Measurements from ENCODE around the gene MAPRE3.

The MAPRE3 gene

DNA sequence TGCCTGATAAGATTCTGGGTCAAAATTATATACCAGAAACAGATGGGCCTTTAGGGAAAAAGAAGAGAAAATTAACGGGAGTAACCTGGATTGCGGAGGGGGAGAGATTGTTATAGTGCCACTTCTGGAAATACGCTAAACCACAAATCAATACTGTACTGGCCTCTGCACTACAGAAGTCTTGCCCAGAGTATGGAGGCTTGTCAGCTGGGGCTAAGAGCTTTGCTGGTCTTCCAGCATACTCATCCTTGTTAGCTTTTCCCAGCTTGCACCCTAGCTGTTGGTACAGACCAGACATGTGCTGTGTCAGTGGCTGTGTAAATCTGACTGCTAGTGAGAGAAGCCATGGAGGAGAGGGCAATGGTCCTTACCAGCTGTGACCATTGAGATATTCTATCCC is 89.9 kb downstream of the MAPRE3 start:
- TF ChIP-seq, protein P1, sequence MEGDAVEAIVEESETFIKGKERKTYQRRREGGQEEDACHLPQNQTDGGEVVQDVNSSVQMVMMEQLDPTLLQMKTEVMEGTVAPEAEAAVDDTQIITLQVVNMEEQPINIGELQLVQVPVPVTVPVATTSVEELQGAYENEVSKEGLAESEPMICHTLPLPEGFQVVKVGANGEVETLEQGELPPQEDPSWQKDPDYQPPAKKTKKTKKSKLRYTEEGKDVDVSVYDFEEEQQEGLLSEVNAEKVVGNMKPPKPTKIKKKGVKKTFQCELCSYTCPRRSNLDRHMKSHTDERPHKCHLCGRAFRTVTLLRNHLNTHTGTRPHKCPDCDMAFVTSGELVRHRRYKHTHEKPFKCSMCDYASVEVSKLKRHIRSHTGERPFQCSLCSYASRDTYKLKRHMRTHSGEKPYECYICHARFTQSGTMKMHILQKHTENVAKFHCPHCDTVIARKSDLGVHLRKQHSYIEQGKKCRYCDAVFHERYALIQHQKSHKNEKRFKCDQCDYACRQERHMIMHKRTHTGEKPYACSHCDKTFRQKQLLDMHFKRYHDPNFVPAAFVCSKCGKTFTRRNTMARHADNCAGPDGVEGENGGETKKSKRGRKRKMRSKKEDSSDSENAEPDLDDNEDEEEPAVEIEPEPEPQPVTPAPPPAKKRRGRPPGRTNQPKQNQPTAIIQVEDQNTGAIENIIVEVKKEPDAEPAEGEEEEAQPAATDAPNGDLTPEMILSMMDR (conservative IDR thresholded peaks at IDR 0.05) = no peak
- no peak for TF ChIP-seq ZFX (IDR thresholded peaks at IDR 0.05)
- H3K27ac ChIP-seq = no peak overlapping the region

DNA sequence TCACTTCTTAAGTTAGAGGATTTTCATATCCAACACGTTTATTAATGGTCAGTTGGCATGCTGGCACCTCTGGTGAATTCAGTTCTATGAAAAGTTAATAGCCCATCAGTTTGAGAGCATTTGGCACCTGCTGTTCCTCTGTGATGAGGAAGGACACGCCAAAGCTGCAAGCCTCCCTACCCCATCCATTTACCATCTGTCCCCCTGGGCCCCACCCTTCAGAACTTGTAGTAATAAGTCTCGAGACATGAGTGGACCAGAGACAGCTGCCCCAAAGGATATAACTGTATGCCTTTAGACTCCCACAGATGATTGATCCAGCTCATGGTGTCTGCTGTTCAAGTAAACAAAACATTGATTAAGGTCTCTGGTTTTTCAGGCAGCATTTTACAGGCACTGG is 94.7 kb downstream of the MAPRE3 start:
- no peak overlapping the region for H3K27ac ChIP-seq
- no peak for TF ChIP-seq ZFX (IDR thresholded peaks at IDR 0.05)
- TF ChIP-seq, protein P1 (conservative IDR thresholded peaks at IDR 0.05) = no peak

DNA sequence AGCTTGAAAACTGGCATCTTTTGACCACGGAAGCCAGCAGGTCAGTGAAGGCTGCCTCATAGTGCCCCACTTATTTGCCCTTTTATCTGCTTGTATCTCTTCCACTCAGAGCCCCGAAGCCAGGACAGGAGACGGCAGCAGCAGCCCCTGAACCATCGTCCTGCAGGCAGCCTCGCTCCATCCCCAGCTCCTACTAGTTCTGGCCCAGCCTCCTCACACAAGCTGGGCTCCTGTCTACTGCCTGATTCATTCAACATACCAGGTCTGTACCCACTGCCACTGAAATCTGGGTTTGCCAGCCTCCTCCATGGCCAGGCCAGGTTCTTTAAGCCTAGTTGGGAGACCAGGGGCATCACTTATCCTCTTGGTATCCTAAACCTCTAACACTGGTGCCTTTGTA is 96.9 kb downstream of the MAPRE3 start:
- H3K27ac ChIP-seq = no peak overlapping the region
- TF ChIP-seq ZFX (IDR thresholded peaks at IDR 0.05) = no peak
- TF ChIP-seq, protein P1 (conservative IDR thresholded peaks at IDR 0.05) = no peak

- H3K27ac ChIP-seq = no peak overlapping the region
- TF ChIP-seq, protein P1 (conservative IDR thresholded peaks at IDR 0.05) = no peak
- no peak for TF ChIP-seq ZFX (IDR thresholded peaks at IDR 0.05)
These were observed 99.0 kb downstream of the MAPRE3 start for GRCh38 chr2:27069436-27069835.

GRCh38 chr2:27069961-27070618 is 99.7 kb downstream of the MAPRE3 start:
- TF ChIP-seq, protein P1 (conservative IDR thresholded peaks at IDR 0.05) = no peak
- no peak for TF ChIP-seq ZFX (IDR thresholded peaks at IDR 0.05)
- H3K27ac ChIP-seq = no peak overlapping the region; the same call in 1 of the 2 replicates

GRCh38 chr2:27070653-27071276 is 100.3 kb downstream of the MAPRE3 start:
- peak overlapping the region; percentile 83 for H3K27ac ChIP-seq
- no peak for TF ChIP-seq ZFX (IDR thresholded peaks at IDR 0.05)
- TF ChIP-seq, protein P1 (conservative IDR thresholded peaks at IDR 0.05) = no peak

DNA sequence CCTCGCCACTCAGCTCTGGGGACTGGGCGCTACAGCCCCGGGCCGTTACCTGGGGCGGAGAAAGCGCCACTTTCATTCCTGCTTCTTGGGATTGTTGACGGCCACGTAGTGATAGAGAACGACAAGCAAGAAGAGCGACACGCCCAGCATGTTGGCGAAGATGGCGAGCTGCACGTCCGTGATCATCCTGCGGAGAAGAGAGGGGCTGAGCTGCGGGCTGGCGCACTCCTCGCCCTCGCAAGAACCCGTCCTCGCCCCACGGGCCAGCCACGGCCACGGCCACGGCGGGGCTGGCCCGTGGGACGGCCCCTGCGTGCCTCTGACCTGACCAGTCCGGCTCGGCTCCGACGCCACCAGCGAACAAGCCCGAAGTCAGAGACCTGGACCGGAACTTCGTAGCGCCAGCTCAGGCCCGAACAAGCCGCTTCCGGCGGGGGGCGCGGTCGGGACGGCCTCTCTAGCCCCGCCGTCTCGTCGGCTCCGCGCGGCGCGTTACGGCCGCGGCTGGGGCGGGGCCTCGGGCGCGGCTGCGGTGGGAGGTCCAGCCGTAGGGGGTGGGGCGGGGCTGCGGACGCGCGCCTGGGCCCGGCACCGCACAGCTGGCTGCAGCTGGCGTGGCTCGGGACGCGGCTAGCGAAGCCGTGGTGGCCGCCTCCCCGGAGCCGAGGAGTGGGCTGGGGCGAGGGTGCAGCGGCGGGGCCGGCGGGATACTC is 101.0 kb downstream of the MAPRE3 start, which contains the start of gene OST4:
OST4 (minus strand) TSS at position 378 of the 713 bp plus-strand sequence.
- H3K27ac ChIP-seq = peak within 1 kb of the TSS; percentile 83
- TF ChIP-seq, protein P1 (conservative IDR thresholded peaks at IDR 0.05) = no peak
- 0 out of 2 replicates have a peak, but pooled peaks have one; percentile 19 for TF ChIP-seq ZFX (IDR thresholded peaks at IDR 0.05)

Measured in C4-2B (cell line).